HG03097 (cell line): ENCODE data around the gene PAM16.
A peak's percentile ranks its signal among the peaks of the same experiment; 100 is the strongest.
"Not testable (repeated sequence)": the region's sequence is repeated elsewhere in the genome, so short reads cannot be mapped to it uniquely, and the experiment has no call there.

Experiments used
- ATAC-seq: cut with Tn5 transposase; IDR thresholded peaks from one replicate; pipeline ENCODE4 v1.9.1; 2021; ENCODE audit not compliant: unreplicated experiment, low FRiP score

The PAM16 gene

DNA sequence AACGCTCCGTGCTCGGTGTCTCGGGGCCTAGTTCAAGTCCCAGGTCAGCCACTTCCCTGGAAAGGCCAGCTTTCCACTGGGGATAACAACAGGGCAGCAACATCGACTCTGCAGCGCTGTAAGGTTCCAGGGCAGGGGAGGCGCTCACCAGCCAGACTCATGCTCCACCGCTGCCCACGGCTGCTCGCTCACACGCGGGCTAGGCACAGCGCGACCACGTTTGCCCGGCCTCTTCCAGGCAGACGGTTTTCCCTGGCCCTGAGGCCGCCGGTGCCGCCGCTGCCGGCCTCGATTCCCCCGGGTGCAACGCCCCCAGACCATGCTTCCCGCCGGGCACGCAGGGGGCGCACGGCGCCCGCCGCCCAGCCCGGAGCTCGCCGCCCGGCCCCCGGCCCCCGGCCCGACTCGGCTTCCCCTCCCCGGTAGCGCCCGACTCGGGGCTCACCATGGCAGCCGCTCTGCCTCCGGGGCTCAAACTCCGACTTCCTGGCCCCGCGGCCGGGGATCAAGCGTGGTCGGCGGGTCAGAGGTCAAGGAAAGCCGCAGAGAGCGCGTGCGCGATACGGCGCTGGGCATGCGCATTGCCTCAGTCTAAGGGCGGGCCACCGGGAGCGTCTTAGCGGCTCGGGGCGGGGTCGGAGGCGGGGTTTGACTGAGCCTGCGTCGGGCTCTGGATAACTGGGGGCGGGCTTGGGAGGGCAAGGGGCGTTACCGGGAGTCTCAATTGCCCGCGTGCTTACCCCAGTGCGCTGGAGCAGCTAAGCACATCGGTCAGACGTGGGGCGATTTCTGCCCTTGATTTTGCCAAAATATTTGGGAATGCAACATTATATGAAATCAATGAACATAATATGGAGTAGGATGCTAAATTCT is at the start of gene PAM16:
Gene PAM16, minus strand, starts transcription at position 535 of the 873 bp plus-strand sequence. Its CDS starts 87 bp downstream, at position 448.
- ATAC-seq: peak; percentile 79

DNA sequence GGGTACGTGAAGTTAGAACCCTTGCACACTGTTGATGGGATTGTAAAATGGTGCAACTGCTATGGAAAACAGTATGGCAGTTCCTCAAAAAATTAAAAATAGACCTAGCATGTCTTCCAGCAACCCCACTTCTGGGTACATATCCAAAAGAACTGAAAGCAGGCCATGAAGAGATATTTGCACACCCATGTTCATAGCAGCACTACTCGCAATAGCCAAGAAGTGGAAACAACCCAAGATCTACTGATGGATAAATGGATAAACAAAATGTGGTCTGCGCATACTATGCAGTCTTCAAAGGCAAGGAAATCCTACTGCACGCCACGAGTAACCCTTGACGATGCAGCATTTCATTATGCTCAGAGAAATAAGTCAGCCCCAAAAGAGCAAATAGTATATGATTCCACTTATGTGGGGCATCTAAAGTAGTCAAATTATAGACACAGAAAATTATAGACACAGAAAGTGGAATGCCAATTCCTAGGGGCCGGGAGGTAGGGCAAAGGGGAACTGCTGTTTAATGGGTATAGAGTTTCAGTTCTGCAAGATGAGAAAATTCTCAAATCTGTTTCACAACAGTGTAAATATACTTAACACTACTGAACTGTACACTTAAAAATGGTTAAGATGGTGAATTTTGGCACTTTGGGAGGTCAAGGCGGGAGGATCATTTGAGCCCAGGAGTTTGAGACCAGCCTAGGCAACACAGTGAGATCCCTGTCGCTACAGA is 48.0 kb upstream of the PAM16 start:
- ATAC-seq: no peak

DNA sequence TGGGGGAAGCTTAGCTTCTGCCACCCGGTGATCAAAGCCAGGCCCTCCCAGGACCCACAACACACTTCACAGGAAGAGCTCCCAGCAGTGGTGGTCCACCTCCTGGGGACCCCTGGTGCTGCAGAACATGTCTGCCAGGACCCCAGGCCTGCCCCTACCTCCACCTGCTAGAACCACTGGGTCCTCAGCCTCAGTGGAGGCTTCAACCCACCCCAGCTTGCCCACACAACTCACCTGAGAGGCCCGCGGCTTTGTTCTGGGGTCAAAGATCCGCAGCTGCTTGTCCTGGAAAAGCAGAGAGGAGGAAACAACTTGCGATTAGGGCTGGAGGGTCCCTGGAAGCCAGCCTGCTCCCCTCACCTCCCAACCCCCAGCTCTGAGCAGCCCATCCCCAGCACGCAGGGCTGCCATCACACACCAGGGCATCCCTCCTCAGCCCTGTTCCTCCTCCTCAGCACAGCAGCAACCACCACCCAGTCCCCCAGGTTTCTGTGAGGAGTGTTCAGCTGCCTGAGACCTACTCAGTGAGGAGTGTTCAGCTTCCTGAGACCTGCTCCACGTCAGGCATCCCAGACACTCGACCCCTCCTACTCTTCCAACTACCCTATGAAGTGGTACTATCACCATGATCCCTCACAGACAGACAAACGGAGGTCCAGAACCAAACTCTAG is 44.1 kb upstream of the PAM16 start:
- ATAC-seq: no peak

DNA sequence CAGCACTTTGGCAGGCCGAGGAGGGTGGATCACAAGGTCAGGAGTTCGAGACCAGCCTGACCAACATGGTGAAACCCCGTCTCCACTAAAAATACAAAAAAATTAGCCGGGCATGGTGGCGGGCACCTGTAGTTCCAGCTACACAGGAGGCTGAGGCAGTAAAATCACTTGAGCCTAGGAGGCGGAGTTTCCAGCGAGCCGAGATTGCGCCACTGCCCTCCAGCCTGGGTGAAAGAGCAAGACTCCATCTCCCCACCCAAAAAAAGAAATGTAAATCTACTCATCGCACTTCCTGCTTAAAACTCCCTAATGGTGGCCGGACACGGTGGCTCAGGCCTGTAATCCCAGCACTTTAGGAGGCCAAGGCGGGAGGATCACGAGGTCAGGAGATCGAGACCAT is 42.7 kb upstream of the PAM16 start:
- ATAC-seq: not testable (repeated sequence)

DNA sequence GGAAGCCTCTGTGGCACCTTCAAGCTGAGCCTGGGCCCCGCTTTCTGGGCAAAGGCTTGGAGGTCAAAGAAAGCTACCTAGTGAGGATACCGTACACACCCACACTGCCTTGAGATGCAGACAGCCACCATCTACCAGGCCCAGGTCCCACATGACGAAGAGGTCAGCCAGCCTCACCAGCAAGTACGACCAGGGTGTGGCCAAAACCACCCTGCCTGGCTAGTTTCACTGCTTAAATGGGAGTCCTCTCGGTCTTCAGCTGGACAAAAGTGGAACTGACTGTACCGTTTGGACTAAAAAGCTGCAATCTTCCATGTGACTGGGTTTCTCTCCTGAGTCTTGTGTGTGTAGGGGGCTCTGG is 42.1 kb upstream of the PAM16 start:
- ATAC-seq: no peak

DNA sequence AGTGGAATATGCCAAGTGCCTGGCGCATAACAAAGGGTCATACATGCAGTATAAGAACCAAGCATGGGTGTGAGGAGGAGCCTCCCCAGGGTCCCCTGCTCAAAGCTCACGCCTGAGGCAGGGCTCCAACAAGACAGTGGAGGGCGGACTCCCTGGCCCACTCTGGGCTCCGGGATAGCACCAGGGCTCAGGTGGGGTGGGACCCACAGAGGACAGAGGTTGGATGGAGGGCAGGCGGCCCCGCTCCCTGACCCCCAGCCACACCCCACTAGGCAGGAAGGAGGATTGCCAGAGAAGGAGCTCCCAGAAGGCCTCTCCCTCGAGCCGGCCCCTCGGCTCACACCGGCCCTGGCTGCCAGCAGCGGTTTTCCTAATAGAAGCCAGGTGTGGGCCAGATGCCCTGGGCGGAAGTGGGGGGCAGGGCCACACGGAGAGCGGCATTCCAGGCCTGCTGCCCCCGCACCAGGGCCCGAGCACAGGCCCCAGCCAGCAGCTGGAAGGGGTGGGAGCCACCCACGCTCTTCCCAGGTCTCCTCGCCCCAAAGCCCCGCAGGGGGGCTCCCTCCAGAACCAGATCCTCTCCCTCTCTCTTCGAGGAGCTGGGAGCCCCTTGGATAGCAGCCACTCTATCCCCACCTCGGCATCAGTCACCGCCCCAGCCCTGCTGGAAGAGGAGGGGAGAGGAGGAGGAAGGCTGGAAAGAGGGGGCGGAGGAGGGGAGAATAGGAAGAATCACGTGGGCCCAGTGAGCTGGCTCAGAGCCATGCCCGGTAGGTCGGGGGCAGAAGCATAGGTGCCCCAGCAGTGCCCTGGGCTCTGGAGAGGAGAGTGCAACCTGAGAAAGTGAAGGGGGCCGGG is 41.5 kb upstream of the PAM16 start:
- no peak for ATAC-seq

DNA sequence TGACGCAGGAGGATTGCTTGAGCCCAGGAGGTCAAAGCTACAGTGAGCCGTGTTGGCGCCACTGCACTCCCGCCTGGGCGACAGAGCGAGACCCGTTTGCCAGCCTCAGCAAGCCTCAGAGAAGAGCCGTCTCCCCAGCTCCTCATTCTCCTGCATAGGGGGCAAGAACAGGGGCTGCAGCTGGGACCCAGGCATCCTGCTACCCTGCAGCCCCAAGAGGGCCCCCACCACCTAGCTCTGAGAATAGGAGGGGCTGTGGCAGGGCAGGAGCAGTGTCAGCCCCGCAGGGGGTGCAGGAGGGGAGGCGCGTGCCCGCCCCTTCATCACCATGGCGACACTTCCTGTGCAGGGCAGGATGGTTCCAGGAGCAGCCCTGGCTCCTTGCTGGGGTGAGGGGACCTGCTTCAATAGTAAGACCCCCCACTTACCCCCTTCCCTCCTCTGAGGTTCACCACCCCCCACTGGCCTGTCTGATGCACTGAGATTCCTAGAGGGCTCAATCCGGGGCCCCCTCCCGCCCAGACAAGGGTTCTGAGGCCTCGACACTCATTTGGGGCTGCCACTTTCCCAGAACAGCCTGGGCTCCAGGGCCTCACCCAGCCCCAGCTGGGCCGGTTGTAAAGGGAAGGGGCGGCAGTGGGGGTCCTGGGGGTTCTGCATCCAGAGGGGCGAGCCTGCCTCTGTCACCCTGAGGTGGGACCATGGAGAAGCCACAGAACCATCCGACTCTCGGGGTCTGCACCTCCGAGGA is 40.7 kb upstream of the PAM16 start:
- no peak for ATAC-seq

DNA sequence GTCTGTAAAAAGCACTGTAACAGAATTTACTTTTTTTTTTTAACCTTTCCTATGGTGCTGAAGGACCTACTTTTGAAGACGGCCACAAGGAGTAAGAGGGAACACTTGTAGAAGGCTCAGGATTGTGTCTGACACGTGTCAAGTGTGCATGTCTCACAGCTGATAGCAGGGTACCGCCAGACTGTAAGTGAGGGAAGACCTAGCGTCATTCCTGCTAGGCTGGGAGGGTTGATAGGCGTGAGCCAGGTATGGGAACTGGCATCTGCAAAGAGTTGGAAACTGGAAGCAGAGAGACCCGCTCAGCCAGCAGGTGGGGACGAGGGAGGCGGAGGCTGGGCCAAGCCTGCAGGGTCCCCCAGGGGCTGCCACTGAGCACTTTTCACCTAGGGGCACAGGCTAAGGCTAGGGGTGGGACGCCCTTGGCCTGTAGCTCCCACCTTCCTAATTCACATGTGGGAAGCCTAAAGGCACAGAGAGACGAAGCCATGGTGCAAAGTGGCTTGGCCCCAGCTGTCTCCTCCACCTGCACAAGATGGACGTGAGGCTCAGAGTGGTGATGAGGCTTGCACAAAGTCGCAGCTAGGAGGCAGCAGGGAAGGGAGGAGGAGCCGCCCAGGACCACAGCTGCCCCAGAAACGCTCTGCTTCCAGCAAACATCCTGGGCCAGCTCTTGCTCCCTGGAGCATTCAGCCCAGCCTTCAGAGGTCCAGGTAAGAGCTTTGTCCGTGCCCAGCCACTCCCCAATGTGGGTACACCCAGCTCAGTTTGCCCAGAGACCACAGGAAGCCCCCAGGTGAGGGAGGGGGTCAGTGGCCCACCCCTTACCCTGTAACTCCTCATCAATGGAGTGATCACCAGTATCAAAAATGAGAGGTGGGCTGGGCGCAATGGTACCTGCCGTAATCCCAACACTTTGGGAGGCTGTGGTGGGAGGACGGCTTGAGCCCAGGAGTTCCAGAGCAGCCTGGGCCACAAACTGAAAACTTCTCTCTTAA is 39.4 kb upstream of the PAM16 start:
- ATAC-seq: no peak

DNA sequence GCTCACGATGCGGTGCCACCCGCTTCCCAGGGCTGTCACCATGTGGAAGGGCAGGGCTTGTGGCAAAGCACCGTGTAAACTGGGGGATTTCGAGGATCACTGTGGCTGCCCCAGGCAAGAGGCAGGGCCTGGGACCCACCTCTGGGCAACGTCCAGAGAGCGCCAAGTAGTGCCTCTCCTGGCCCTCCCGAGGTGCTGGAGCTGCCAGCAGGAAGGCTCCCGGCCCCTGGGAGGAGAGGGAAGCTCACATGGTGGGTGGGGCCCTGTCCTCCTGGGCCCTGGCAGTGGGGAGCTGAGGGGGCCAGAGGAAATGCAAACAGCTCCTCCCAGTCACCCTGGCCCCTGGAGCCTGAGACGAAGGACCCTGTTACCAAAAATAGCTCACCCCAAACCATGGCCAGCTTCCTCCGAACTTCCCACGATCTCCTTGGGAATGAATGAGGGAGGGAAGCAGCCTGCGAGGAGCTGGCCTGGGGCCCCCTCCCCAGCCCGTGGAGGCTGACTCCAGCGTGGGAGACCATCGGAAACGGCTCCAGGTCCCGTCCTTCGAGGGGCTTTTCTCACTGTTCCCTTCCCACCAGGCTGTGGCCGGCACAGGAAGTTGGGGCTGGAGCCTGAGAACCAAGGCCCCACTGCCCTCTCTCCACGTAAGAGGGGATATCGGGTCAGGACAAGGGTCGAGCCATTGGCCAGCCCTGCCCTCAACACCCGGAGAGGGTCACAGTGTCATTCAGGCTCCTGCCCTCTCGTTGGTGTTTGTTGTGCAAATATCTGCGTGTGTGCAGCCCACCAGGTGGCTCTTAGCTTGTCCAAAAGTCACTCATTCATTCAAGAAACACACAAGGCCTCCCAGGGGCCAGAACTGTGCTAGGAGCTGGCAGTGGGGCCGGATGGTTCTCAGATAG is 38.2 kb upstream of the PAM16 start:
- ATAC-seq: no peak

DNA sequence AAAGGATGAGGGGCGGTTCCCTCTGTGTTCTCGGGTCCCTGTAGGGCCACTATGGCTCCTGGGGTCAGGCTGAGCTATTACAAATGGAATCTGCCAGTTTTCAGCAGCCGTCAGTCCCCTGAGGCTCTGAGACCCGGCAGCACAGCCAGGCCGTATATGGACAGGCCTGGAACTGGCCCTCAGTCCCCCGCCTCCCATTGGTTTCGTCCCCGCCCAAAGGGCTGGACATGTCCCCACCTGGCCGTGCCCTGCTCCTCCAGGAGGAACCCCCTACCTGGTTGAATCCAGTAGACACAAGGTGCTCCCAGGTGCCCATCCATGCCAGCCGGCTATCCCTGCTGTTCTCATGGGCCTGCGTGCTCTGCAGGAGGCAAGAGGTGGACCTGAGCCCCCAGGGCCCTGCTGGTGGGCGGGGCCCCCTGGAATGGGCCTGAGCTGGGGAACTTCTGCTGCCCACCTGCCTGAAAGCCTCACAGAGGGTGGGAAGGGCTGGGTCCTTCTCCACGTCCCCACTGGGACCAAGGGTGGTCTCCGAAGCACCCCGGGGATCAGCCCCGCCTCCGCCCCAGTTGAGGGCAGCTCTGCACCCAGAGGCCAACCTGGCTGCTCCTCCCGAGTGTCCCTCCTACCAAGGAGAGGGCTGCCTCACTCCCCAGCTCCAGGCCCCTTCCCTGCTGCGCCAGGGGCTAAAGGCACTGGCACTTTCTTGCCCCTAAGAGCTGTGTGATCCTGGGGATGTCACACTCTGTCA is 37.3 kb upstream of the PAM16 start:
- no peak for ATAC-seq

DNA sequence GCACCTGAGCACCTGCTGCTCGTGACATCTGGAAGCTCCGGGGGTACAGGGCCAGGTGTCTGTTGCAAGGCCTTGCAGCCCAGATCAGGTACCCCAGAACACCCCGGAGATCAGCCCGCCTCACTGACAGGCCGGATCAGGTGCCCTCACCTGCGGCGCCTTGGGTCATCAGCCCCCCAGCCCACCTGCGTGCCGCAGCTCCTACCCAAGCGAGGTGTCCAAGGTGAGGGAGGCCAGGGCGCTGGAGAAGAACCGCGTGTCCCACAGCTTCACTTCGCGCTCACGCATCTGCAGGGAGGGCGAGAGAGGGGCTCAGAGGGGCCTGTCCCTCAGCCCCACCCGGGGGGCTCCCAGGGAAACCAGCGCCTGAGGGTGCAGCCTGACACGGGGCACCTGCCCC is 36.7 kb upstream of the PAM16 start:
- no peak for ATAC-seq

DNA sequence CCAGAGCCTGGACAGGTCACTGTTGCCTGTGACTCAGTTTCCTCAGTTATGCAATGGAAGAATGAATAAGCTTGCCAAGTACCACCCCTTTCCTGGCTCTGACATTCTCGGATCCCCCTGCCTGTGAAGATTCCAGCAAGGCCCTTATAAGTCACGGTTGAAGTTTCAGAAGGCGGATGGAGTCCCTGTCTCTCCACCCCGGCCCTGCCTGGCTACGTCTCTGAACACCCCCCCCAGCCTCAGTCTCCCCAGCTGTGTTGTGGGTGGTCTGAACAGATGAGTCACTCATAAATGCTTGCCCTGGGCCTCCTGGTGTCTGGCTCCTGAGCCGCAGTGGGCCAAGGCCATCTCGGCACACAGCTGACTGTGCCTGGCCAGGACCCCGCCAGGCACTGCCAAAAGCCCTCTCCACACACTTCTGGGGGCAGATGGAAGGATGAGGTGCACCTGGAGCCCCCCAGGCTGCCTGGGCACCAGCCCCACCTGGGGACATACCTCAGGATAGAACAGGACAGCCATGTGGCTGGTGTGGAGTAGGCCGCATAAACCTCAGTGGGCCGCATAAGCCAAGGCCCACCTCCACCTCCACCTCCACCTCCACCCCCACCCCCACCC is 35.9 kb upstream of the PAM16 start:
- no peak for ATAC-seq

DNA sequence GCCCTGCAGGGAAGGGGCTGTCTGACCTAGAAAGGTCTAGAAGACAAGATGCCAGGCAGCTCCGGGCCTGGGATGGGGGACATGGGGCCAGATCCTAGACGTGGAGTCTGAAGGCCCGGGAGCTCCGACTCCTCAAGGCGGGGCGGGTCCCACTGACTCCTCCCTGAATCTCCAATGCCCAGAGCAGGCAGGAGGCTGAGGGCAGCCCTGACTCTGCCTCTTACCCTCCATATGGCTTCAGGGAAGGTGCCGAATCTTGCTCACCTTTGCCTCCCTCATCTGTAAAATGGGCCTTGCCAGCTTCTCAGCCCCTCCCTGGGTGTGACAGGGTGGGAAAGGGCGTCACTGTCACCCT is 35.3 kb upstream of the PAM16 start:
- ATAC-seq: no peak

DNA sequence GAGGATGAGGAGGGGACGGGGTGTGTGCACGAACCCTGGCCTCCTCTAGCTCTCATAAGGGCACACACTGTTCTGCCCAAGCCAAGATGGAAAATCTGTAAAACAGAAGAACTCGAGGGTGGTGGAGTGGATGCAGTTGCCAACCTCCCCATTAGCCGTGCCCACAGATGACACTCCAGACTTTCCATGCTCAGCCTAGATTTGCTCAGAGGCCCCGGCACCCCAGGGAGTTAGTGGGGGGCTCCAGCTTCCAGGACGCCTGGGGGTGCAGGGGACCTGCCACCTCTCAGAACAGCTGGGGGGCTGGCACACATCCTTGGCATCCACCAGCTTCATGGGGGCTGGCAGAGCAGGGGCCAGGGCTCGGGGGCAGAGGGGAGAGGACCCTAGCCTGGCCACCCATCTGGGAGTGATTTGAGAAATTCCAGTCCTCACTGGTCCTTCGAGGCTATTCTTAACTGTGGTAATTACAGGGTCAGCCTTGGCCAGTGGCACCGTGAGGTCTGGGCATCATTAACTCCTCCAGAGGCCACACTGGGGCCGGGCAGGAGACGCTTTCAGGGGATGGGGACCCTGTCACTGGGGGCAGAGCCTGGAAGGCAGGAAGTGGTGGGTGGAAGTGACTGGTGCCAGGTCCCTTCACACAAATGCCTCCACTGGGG is 34.8 kb upstream of the PAM16 start:
- ATAC-seq: no peak

DNA sequence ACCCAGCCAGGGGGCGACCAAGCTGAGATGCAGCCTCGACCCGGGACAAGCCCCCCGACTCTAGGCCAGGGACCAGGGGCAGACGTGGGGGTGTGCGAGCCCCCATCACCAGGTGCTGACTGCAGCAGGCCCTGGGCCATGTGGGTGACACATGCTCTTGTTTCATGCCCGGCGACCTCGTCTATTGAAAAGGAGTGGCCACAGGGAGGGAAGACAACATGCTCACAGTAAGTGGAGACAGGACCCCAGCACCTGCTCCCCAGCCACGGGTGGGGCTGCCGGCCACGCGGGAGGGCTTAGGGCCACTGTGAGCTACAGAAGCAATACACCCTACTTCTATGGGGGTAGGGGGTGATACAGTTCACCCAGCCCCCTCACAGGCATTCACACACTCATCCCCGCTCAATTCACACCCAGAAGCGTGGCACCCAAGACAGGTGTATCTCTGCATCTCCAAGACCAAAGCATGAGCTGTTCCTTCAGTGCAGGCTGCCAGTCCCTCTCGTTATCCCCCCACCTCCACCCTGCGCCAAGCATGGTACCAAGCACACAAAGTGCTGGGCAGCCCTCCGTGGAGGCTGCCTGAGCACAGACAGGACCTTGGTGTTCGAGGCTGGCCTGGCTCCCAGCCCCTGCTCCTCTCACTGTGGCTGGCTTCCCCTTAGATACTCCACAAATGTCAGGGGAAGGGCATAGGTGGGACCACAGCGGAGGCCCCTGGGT is 34.1 kb upstream of the PAM16 start:
- ATAC-seq: no peak
